Neural cell (in vitro differentiated cells): ENCODE data around the gene C1orf21. TPM values are rescaled to one million over a fixed set of nuclear protein-coding genes. Genes with fewer than 3 reads are reported as not detected.

Experiments used
- H2AFZ ChIP-seq: fragments of 200-600, 300-800 bp; sonication (generic), shearing (Covaris generic); 2 replicates; pipeline ENCODE4 v1.6.0; 2014; ENCODE audit warnings: low read depth, mild to moderate bottlenecking, antibody characterized with exemption, low read length, moderate library complexity
- H3F3A ChIP-seq: fragments of 200-600 bp; shearing (Covaris generic); 2 replicates; pipeline ENCODE4 v1.6.1; 2016; ENCODE audit warnings: mild to moderate bottlenecking, moderate library complexity, mixed read lengths, antibody characterized with exemption, low read length; ENCODE audit not compliant: insufficient read depth, poor library complexity, severe bottlenecking
- H3K27ac ChIP-seq: fragments of 200-600, 300-800 bp; sonication (generic), shearing (Covaris generic); 2 replicates; pipeline ENCODE4 v1.5.1; 2014; ENCODE audit warnings: mild to moderate bottlenecking, low read length, moderate library complexity
- H3K27me3 ChIP-seq: fragments of 300-800, 200-600 bp; sonication (generic), shearing (Covaris generic); 2 replicates; pipeline ENCODE4 v1.6.0; 2014; ENCODE audit warnings: mild to moderate bottlenecking, low read depth, low read length, moderate library complexity; ENCODE audit not compliant: insufficient read depth
- H3K36me3 ChIP-seq: fragments of 300-800, 200-600 bp; sonication (generic), shearing (Covaris generic); 2 replicates; pipeline ENCODE4 v1.5.1; 2014; ENCODE audit warnings: mild to moderate bottlenecking, antibody characterized with exemption, low read length, moderate library complexity; ENCODE audit not compliant: insufficient read depth
- H3K4me2 ChIP-seq: fragments of 300-800, 200-600 bp; sonication (generic), shearing (Covaris generic); 2 replicates; pipeline ENCODE4 v1.6.0; 2014; ENCODE audit warnings: mild to moderate bottlenecking, low read length
- H3K4me3 ChIP-seq: fragments of 300-800, 200-600 bp; sonication (generic), shearing (Covaris generic); 2 replicates; pipeline ENCODE4 v1.5.1; 2014; ENCODE audit warnings: mild to moderate bottlenecking, low read length, moderate library complexity
- H3K79me2 ChIP-seq: fragments of 200-600 bp; shearing (Covaris generic); replicated peaks from 2 replicates; pipeline ENCODE4 v1.6.0; 2014; ENCODE audit warnings: mild to moderate bottlenecking, low read length, moderate library complexity; ENCODE audit not compliant: insufficient read depth
- H3K9ac ChIP-seq: fragments of 300-800, 200-600 bp; sonication (generic), shearing (Covaris generic); 2 replicates; pipeline ENCODE4 v1.6.1; 2016; ENCODE audit warnings: mild to moderate bottlenecking, low read length, mixed read lengths
- H3K9me2 ChIP-seq: fragments of 200-600 bp; shearing (Covaris generic); 2 replicates; pipeline ENCODE4 v1.6.1; 2016; ENCODE audit warnings: mild to moderate bottlenecking, low read length, mixed read lengths; ENCODE audit not compliant: insufficient read depth
- H3K9me3 ChIP-seq: fragments of 200-600, 300-800 bp; sonication (generic), shearing (Covaris generic); 2 replicates; pipeline ENCODE4 v1.6.1; 2016; ENCODE audit warnings: mild to moderate bottlenecking, mixed run types, low read length, moderate library complexity, mixed read lengths
- H4K20me1 ChIP-seq: fragments of 200-600 bp; shearing (Covaris generic); 2 replicates; pipeline ENCODE4 v1.6.1; 2016; ENCODE audit warnings: mild to moderate bottlenecking, mixed run types; ENCODE audit not compliant: insufficient read depth
- CTCF ChIP-seq: fragments of 450-650 bp; IDR thresholded peaks from 2 replicates; pipeline ENCODE4 v1.5.1; 2014; ENCODE audit warnings: antibody characterized with exemption, mild to moderate bottlenecking, moderate library complexity; ENCODE audit not compliant: poor library complexity, severe bottlenecking
- EP300 ChIP-seq: fragments of 450-650 bp; conservative IDR thresholded peaks from 2 replicates; pipeline ENCODE4 v1.6.1; 2014; ENCODE audit warnings: antibody characterized with exemption, mild to moderate bottlenecking, moderate library complexity; ENCODE audit not compliant: poor library complexity, severe bottlenecking
- EZH2 ChIP-seq: fragments of 200-600, 300-800 bp; shearing (Covaris generic), sonication (generic); IDR thresholded peaks from 2 replicates; pipeline ENCODE4 v1.6.1; 2014; ENCODE audit warnings: antibody characterized with exemption, low read length, borderline replicate concordance, mild to moderate bottlenecking; ENCODE audit not compliant: insufficient read depth, poor library complexity, severe bottlenecking
- MXI1 ChIP-seq: fragments of 450-650 bp; conservative IDR thresholded peaks from 2 replicates; pipeline ENCODE4 v1.6.1; 2014; ENCODE audit warnings: antibody characterized with exemption, mild to moderate bottlenecking; ENCODE audit not compliant: poor library complexity, severe bottlenecking
- POLR2AphosphoS5 ChIP-seq: IDR thresholded peaks from 2 replicates; pipeline ENCODE4 v1.6.1; 2012
- RAD21 ChIP-seq: fragments of 450-650 bp; conservative IDR thresholded peaks from 2 replicates; pipeline ENCODE4 v1.6.1; 2014; ENCODE audit warnings: antibody characterized with exemption, mild to moderate bottlenecking, moderate library complexity
- REST ChIP-seq: IDR thresholded peaks from 2 replicates; pipeline ENCODE4 v1.6.1; 2012; ENCODE audit warnings: borderline replicate concordance
- SMC3 ChIP-seq: fragments of 450-650 bp; conservative IDR thresholded peaks from 2 replicates; pipeline ENCODE4 v1.6.1; 2014; ENCODE audit warnings: antibody characterized with exemption, mild to moderate bottlenecking, moderate library complexity; ENCODE audit not compliant: poor library complexity
- TAF1 ChIP-seq: IDR thresholded peaks from 2 replicates; pipeline ENCODE4 v1.6.1; 2012; ENCODE audit warnings: low read depth
- polyA plus RNA-seq: library from polyadenylated mRNA; depleted of rRNA; stranded (reverse); fragments of >200 nt; gene quantifications from 2 replicates; pipeline ENCODE4 v1.2.3, GENCODE V29; 2014

The C1orf21 gene
- polyA plus RNA-seq, 1 donor from 2014 or later = 21.1 TPM

GRCh38 chr1:184373155-184373554 is 13.7 kb upstream of the C1orf21 start:
- Histone ChIP-seq H3K27ac (no peak overlapping the region), H3K9ac (no peak overlapping the region), H3K79me2 (no peaks in the 10 kb centered on the region), H3K27me3 (no peaks in the 10 kb centered on the region), H3F3A (no peaks in the 10 kb centered on the region), H3K4me2 (no peak overlapping the region), H3K9me3 (no peaks in the 10 kb centered on the region), H2AFZ (no peak overlapping the region), H3K4me3 (no peak overlapping the region), H3K9me2 (no peaks in the 10 kb centered on the region), H3K36me3 (no peaks in the 10 kb centered on the region), H4K20me1 (no peaks in the 10 kb centered on the region)
- TF ChIP-seq TAF1 = no peak

GRCh38 chr1:184376369-184376768 is 10.5 kb upstream of the C1orf21 start:
- no peaks in the 10 kb centered on the region for H3F3A ChIP-seq
- H3K27ac ChIP-seq = no peak overlapping the region
- no peak overlapping the region for H3K4me3 ChIP-seq
- TF ChIP-seq RAD21 (no peak), TAF1 (no peak), SMC3 (no peak), EP300 (no peak), MXI1 (no peak), EZH2 (no peak), POLR2AphosphoS5 (no peak), REST (no peak), CTCF (no peak)
- H3K9me3 ChIP-seq = no peaks in the 10 kb centered on the region
- no peaks in the 10 kb centered on the region for H3K9me2 ChIP-seq
- H3K36me3 ChIP-seq = no peaks in the 10 kb centered on the region
- no peak overlapping the region for H3K9ac ChIP-seq
- H3K27me3 ChIP-seq = no peaks in the 10 kb centered on the region
- no peaks in the 10 kb centered on the region for H3K79me2 ChIP-seq
- no peak overlapping the region for H3K4me2 ChIP-seq
- no peaks in the 10 kb centered on the region for H4K20me1 ChIP-seq
- H2AFZ ChIP-seq = no peak overlapping the region
